HEK293 (cell line): Measurements from ENCODE around the gene ARG2.
"Not testable (repeated sequence)": the region's sequence is repeated elsewhere in the genome, so short reads cannot be mapped to it uniquely, and the experiment has no call there.

Experiments used
- CTCF ChIA-PET: fragments of 350-600 bp; formaldehyde crosslinking; extraction: SDS; loops from one replicate; lab custom pipeline; 2021; ENCODE audit warnings: antibody characterized with exemption; lab: Yijun Ruan, JAX
- POLR2A ChIA-PET: fragments of 300-600 bp; formaldehyde crosslinking; extraction: SDS; loops from one replicate; lab custom pipeline; 2020; ENCODE audit warnings: antibody characterized with exemption, inconsistent platforms; lab: Yijun Ruan, JAX
- H3K27ac ChIP-seq: fragments of 200-500 bp; sonication (Bioruptor generic); 2 replicates; pipeline ENCODE4 v1.5.1; 2014; ENCODE audit warnings: low read depth, low read length, control low read depth, inconsistent platforms; ENCODE audit errors: extremely low read depth
- H3K36me3 ChIP-seq, 2 experiments: fragments of 200-500 bp in 1 of 2; sonication (Bioruptor generic) in 1 of 2; 1 replicate in 1 of 2; 2 replicates in 1 of 2; pipeline ENCODE4 v1.5.1; 2014 to 2017; ENCODE audit warnings: inconsistent platforms in 2 of 2, low read length in 2 of 2; ENCODE audit not compliant: control insufficient read depth in 2 of 2, insufficient read depth in 1 of 2
- H3K4me1 ChIP-seq: fragments of 200-500 bp; sonication (Bioruptor generic); 2 replicates; pipeline ENCODE4 v1.5.1; 2014; ENCODE audit warnings: mild to moderate bottlenecking, low read length, inconsistent platforms; ENCODE audit not compliant: control insufficient read depth, insufficient read depth
- H3K4me3 ChIP-seq: 2 replicates; pipeline ENCODE4 v1.5.1; 2011; ENCODE audit warnings: low read depth, mild to moderate bottlenecking, control low read depth, low read length, moderate library complexity
- H3K9me3 ChIP-seq: fragments of 200-500 bp; sonication (Bioruptor generic); 2 replicates; pipeline ENCODE4 v1.5.1; 2014; ENCODE audit warnings: low read depth, low read length, inconsistent platforms; ENCODE audit not compliant: control insufficient read depth, insufficient read depth
- KLF10 ChIP-seq: fragments of 450-650 bp; IDR thresholded peaks from 2 replicates; pipeline ENCODE4 v1.5.1; 2018; ENCODE audit warnings: missing biosample characterization, mild to moderate bottlenecking, missing genetic modification characterization
- KLF17 ChIP-seq: fragments of 450-650 bp; formaldehyde crosslinking; IDR thresholded peaks from 2 replicates; pipeline ENCODE4 v1.5.1; 2016; ENCODE audit warnings: missing biosample characterization, missing genetic modification characterization
- REST ChIP-seq: fragments of 450-650 bp; formaldehyde crosslinking; IDR thresholded peaks from 2 replicates; pipeline ENCODE4 v1.5.1; 2016; ENCODE audit warnings: missing biosample characterization, missing genetic modification characterization
- TCF7L2 ChIP-seq: IDR thresholded peaks from 2 replicates; pipeline ENCODE4 v1.6.1; 2011; ENCODE audit warnings: low read depth, mild to moderate bottlenecking, inconsistent platforms, low read length, moderate library complexity, borderline replicate concordance
- WT1 ChIP-seq: fragments of 450-650 bp; formaldehyde crosslinking; IDR thresholded peaks from 2 replicates; pipeline ENCODE4 v1.5.1; 2016; ENCODE audit warnings: missing biosample characterization, missing genetic modification characterization
- ZIC2 ChIP-seq: fragments of 450-650 bp; formaldehyde crosslinking; IDR thresholded peaks from 2 replicates; pipeline ENCODE4 v1.5.1; 2016; ENCODE audit warnings: missing biosample characterization, missing genetic modification characterization
- ZNF138 ChIP-seq: fragments of 450-650 bp; formaldehyde crosslinking; IDR thresholded peaks from 2 replicates; pipeline ENCODE4 v1.5.1; 2016; ENCODE audit warnings: missing biosample characterization, missing genetic modification characterization, borderline replicate concordance
- ZNF155 ChIP-seq: fragments of 450-650 bp; formaldehyde crosslinking; IDR thresholded peaks from 2 replicates; pipeline ENCODE4 v1.5.1; 2016; ENCODE audit warnings: missing biosample characterization, missing genetic modification characterization
- ZNF23 ChIP-seq: fragments of 450-650 bp; formaldehyde crosslinking; IDR thresholded peaks from 2 replicates; pipeline ENCODE4 v1.5.1; 2016; ENCODE audit warnings: missing biosample characterization, missing genetic modification characterization, borderline replicate concordance
- ZNF335 ChIP-seq: fragments of 450-650 bp; formaldehyde crosslinking; conservative IDR thresholded peaks from 2 replicates; pipeline ENCODE4 v1.5.1; 2016; ENCODE audit warnings: missing biosample characterization, missing genetic modification characterization
- ZNF433 ChIP-seq: fragments of 450-650 bp; formaldehyde crosslinking; IDR thresholded peaks from 2 replicates; pipeline ENCODE4 v1.5.1; 2016; ENCODE audit warnings: missing biosample characterization, missing genetic modification characterization, low read depth
- ZNF48 ChIP-seq: fragments of 450-650 bp; formaldehyde crosslinking; IDR thresholded peaks from 2 replicates; pipeline ENCODE4 v1.5.1; 2016; ENCODE audit warnings: missing biosample characterization, missing genetic modification characterization
- ZNF555 ChIP-seq: fragments of 450-650 bp; formaldehyde crosslinking; conservative IDR thresholded peaks from 2 replicates; pipeline ENCODE4 v1.5.1; 2017; ENCODE audit warnings: missing biosample characterization, mild to moderate bottlenecking, missing genetic modification characterization, inconsistent platforms
- ZNF596 ChIP-seq: fragments of 450-650 bp; IDR thresholded peaks from 2 replicates; pipeline ENCODE4 v1.5.0; 2018; ENCODE audit warnings: missing biosample characterization, mild to moderate bottlenecking, missing genetic modification characterization, moderate library complexity
- ZNF621 ChIP-seq: fragments of 450-650 bp; formaldehyde crosslinking; IDR thresholded peaks from 2 replicates; pipeline ENCODE4 v1.5.1; 2017; ENCODE audit warnings: missing biosample characterization, missing genetic modification characterization
- ZNF660 ChIP-seq: fragments of 450-650 bp; IDR thresholded peaks from 2 replicates; pipeline ENCODE4 v1.5.1; 2018; ENCODE audit warnings: missing biosample characterization, mild to moderate bottlenecking, missing genetic modification characterization
- ZNF776 ChIP-seq: fragments of 450-650 bp; formaldehyde crosslinking; IDR thresholded peaks from 2 replicates; pipeline ENCODE4 v1.5.0; 2017; ENCODE audit warnings: missing biosample characterization, missing genetic modification characterization, borderline replicate concordance
- ZNF837 ChIP-seq: fragments of 450-650 bp; formaldehyde crosslinking; IDR thresholded peaks from 2 replicates; pipeline ENCODE4 v1.5.1; 2016; ENCODE audit warnings: missing biosample characterization, missing genetic modification characterization

Gene ARG2

GRCh38 chr14:67586369-67586768, 33.4 kb upstream of the ARG2 start (continued):
- TF ChIP-seq ZNF23 (tag by site-specific recombination) (no peak), ZNF555 (tag by site-specific recombination) (no peak), ZNF48 (tag by site-specific recombination) (no peak), ZNF660 (no peak)

- no peak overlapping the region for H3K27ac ChIP-seq
- H3K4me3 ChIP-seq: no peak overlapping the region
- POLR2A ChIA-PET: interaction anchor here (0.6 kb wide), 1 partner anchor 51 kb away, joined by 3 read pairs; no protein-coding TSS in a partner anchor
- CTCF ChIA-PET: interaction anchor here (0.9 to 1.8 kb wide), 3 partner anchors 11 to 62 kb away, joined by 4 to 9 read pairs (median 5); partner anchors contain the start of gene PIGH
- TF ChIP-seq ZNF138 (no peak), KLF17 (tag by site-specific recombination) (no peak), ZNF596 (tag by site-specific recombination) (no peak), ZNF837 (tag by site-specific recombination) (no peak), ZNF335 (tag by site-specific recombination) (no peak), ZNF155 (tag by site-specific recombination) (no peak), ZIC2 (tag by site-specific recombination) (no peak), REST (tag by site-specific recombination) (no peak), WT1 (tag by site-specific recombination) (no peak), ZNF776 (tag by site-specific recombination) (no peak), KLF10 (no peak), TCF7L2 (no peak), ZNF433 (tag by site-specific recombination) (no peak), ZNF621 (tag by site-specific recombination) (no peak)
- no peaks in the 10 kb centered on the region for H3K9me3 ChIP-seq
- H3K4me1 ChIP-seq: no peaks in the 10 kb centered on the region
- peaks cover 32 to 88% of the 10 kb centered on the region in 2 experiments for H3K36me3 ChIP-seq
These were observed 30.4 kb upstream of the ARG2 start for GRCh38 chr14:67589204-67589770.

- peaks cover 25 to 46% of the 10 kb centered on the region in 2 experiments for H3K36me3 ChIP-seq
- CTCF ChIA-PET: interaction anchor here (0.6 to 1.0 kb wide), 3 partner anchors 80 to 166 kb away, joined by 3 to 4 read pairs (median 3); no protein-coding TSS in a partner anchor
- H3K9me3 ChIP-seq, H3K4me3 ChIP-seq, POLR2A ChIA-PET, H3K4me1 ChIP-seq, H3K27ac ChIP-seq: not testable (repeated sequence)
These were observed 26.1 kb upstream of the ARG2 start for GRCh38 chr14:67593650-67594049.
